Neutrophil (primary cell): ENCODE results near the gene PFKFB2.

ENCODE experiments used
- H3K27ac ChIP-seq: fragments of 200-600 bp; sonication (generic); 2 replicates; pipeline ENCODE4 v1.5.1; 2016; ENCODE audit warnings: mild to moderate bottlenecking, moderate library complexity
- H3K27me3 ChIP-seq: fragments of 200-600 bp; sonication (generic); 2 replicates; pipeline ENCODE4 v1.6.0; 2016; ENCODE audit warnings: mild to moderate bottlenecking
- H3K36me3 ChIP-seq: fragments of 200-600 bp; sonication (generic); 2 replicates; pipeline ENCODE4 v1.5.1; 2017
- H3K4me1 ChIP-seq, 2 experiments: fragments of 200-600 bp in 1 of 2; sonication (generic) in 1 of 2; 1 replicate in 1 of 2; 2 replicates in 1 of 2; pipeline versions ENCODE4 v1.5.1 to v1.6.1; 2013 to 2016; ENCODE audit warnings: low read depth in 1 of 2, low read length in 1 of 2, mild to moderate bottlenecking in 1 of 2, moderate library complexity in 1 of 2; ENCODE audit not compliant: control insufficient read depth in 1 of 2, insufficient read depth in 1 of 2
- H3K4me3 ChIP-seq, 2 experiments: fragments of 200-600 bp in 1 of 2; sonication (generic) in 1 of 2; 1 replicate in 1 of 2; 2 replicates in 1 of 2; pipeline ENCODE4 v1.5.1; 2013 to 2016; ENCODE audit warnings: low read depth in 1 of 2, low read length in 1 of 2, mild to moderate bottlenecking in 1 of 2, moderate library complexity in 1 of 2
- H3K9me3 ChIP-seq: fragments of 200-600 bp; sonication (generic); 2 replicates; pipeline ENCODE4 v1.5.1; 2016
- CTCF ChIP-seq: fragments of 200-600 bp; sonication (generic); IDR thresholded peaks from 2 replicates; pipeline ENCODE4 v1.5.1; 2016; ENCODE audit warnings: antibody characterized with exemption

Gene PFKFB2

GRCh38 chr1:207064561-207064960 lies 11.5 kb downstream of the PFKFB2 start:
- Histone ChIP-seq H3K4me1 (peaks cover 34 to 35% of the 10 kb centered on the region in 2 experiments), H3K4me3 (no peak overlapping the region), H3K27ac (no peak overlapping the region), H3K27me3 (no peaks in the 10 kb centered on the region), H3K36me3 (peaks cover 71% of the 10 kb centered on the region), H3K9me3 (no peaks in the 10 kb centered on the region)
- no peak for TF ChIP-seq CTCF

- Histone ChIP-seq H3K9me3 (no peaks in the 10 kb centered on the region), H3K27ac (peak overlapping the region; percentile 87), H3K4me1 (peaks cover 46 to 50% of the 10 kb centered on the region in 2 experiments), H3K27me3 (no peaks in the 10 kb centered on the region), H3K4me3 (no peak overlapping the region), H3K36me3 (peaks cover 62% of the 10 kb centered on the region)
- no peak for TF ChIP-seq CTCF
Observed at GRCh38 chr1:207067185-207067584, 14.1 kb downstream of the PFKFB2 start.

- peak overlapping the region; percentile 87 for H3K27ac ChIP-seq
- no peak overlapping the region for H3K4me3 ChIP-seq
- peaks cover 51 to 55% of the 10 kb centered on the region in 2 experiments for H3K4me1 ChIP-seq
- H3K27me3 ChIP-seq, result no peaks in the 10 kb centered on the region
- peaks cover 62% of the 10 kb centered on the region for H3K36me3 ChIP-seq
- TF ChIP-seq CTCF, result no peak
- no peaks in the 10 kb centered on the region for H3K9me3 ChIP-seq
Observed at GRCh38 chr1:207067665-207068064, 14.6 kb downstream of the PFKFB2 start.

- peaks cover 62% of the 10 kb centered on the region for H3K36me3 ChIP-seq
- TF ChIP-seq CTCF, result peak; percentile 23
- no peak overlapping the region for H3K4me3 ChIP-seq
- H3K9me3 ChIP-seq, result no peaks in the 10 kb centered on the region
- peaks cover 65 to 69% of the 10 kb centered on the region in 2 experiments for H3K4me1 ChIP-seq
- H3K27ac ChIP-seq, result peak overlapping the region; percentile 87
- no peaks in the 10 kb centered on the region for H3K27me3 ChIP-seq
Observed at GRCh38 chr1:207069061-207069460, 16.0 kb downstream of the PFKFB2 start.

GRCh38 chr1:207069858-207070506 lies 16.9 kb downstream of the PFKFB2 start:
- Histone ChIP-seq H3K27ac (peak overlapping the region; percentile 87), H3K27me3 (no peaks in the 10 kb centered on the region), H3K9me3 (no peaks in the 10 kb centered on the region), H3K36me3 (peaks cover 62% of the 10 kb centered on the region), H3K4me3 (peak overlapping the region; percentile 12 to 32), H3K4me1 (peaks cover 74 to 78% of the 10 kb centered on the region in 2 experiments)
- TF ChIP-seq CTCF, result no peak
